ENCODE measurements around the gene ULK1. TPM values are rescaled to one million over a fixed set of nuclear protein-coding genes. Genes with fewer than 3 reads are reported as not detected.

ULK1 gene
- polyA plus RNA-seq, 1 donor = 30.5 TPM

DNA sequence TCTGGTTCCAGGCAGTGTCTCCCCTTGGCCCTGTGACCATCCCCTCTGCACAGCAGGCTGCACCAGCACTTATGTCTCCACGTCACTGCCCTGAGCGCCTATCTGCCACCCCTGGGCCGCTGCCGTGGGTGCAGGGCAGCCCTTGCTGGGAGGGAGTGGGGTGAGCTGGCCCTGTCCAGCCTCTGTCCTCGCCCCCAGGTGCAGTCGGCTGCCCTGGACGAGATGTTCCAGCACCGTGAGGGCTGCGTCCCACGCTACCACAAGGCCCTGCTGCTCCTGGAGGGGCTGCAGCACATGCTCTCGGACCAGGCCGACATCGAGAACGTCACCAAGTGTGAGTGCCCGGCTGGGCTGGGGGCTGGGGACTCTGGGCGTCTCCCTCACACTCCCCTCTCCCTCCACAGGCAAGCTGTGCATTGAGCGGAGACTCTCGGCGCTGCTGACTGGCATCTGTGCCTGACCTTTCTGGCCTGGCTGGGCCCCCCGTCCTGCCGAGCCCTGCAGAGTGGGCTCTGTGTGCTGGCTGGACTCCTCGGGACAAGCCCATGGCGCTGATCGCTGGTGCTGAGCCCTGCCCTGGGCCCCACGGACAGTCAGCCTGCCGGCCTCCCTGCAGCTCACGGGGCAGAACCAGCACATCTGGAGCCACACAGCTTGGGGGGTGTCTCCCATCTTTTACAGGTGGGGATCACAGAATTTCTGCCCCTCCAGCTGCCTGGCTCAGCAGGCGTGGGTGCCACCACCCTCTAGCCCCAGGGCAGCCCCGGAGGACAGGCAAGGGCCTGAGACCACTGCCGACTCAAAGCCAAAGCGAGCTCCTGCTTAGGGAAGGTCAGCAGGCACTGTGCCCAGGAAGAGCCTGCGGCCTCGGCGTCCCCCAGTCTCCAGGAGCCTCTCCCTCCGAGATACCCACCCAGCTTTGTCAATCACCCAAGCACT is 26.7 kb downstream of the ULK1 start:
- no peak for DNase-seq

DNA sequence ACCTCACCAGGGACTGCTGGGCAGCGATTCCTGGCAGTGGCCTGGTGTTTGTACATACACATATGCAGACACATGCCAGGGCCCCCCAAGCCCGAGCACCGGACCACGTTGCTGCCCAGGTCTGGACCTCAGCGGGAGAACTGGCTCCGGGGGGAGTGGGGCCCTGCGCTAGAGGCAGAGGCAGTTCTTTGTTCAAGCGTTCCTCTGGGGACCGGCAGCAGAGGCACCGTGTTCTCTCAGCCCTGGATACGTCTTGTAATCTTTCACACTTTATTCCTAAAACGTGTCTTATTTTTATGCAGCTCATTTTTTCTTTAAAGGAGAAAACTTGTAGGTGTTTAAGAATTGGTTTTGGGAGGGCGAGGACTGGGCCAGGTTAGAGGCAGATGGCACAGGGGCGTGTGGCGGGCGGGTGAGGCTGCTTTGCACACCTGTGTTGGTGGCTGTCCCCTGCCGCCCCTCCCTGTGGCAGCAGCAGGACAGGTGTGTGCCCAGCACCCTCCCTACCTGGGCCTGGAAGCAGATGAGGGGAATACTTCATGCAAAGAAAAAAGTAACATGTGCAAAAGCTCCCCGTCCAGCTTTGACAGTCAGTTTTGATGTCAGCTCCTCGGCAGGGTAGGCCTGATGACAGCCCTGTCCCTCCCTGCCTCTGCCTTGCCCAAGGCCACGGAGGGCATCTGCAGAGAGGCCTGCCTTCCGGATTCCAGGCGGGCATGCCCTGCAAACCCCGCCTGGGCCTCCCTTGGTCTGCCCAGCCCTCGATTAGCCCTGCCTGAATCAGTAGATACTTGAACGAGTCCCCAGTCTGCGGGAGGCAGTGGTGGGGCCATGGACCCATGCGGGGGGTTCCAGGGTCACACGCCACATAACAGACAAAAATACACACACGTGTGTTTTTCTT is 27.7 kb downstream of the ULK1 start:
- DNase-seq = no peak

DNA sequence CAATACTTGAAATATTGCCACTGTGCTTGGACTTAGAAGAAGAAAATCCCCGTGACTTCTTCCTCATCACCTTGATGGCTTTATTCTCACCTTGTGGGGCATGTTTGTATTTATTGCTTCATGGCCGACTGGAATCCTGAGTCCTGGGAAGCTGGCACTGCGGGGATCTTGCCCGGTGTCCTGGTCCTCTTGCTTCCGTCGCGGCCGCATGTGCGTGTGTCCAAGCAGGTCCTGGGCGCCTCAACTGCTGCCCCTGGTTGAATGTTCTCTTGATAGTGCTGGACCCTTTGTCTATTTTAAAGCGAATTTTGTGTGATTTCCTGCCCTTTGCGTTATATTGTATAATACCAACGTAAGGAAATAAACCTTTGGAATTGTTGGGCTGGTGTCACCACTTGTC is 28.4 kb downstream of the ULK1 start:
- DNase-seq = no peak

DNA sequence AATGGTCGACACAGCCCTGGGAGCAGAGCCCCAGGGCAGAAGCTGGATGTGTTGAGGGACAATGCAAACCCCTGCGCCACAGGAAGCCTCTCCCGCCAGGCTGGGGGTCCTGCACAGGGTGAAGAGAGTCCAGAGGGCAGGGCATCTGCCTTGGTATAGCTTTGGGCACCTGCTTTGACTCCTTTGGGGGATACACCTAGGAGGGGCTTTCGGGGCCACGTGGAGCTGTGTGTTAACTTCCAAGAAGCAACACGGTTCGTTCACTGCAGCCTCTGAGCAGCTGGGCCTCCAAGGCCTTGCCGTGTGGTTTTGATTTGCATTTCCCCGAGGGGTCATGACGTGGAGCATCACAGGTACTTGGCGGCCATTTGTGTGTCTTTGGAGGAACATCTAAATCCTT is 28.8 kb downstream of the ULK1 start:
- no peak for DNase-seq

DNA sequence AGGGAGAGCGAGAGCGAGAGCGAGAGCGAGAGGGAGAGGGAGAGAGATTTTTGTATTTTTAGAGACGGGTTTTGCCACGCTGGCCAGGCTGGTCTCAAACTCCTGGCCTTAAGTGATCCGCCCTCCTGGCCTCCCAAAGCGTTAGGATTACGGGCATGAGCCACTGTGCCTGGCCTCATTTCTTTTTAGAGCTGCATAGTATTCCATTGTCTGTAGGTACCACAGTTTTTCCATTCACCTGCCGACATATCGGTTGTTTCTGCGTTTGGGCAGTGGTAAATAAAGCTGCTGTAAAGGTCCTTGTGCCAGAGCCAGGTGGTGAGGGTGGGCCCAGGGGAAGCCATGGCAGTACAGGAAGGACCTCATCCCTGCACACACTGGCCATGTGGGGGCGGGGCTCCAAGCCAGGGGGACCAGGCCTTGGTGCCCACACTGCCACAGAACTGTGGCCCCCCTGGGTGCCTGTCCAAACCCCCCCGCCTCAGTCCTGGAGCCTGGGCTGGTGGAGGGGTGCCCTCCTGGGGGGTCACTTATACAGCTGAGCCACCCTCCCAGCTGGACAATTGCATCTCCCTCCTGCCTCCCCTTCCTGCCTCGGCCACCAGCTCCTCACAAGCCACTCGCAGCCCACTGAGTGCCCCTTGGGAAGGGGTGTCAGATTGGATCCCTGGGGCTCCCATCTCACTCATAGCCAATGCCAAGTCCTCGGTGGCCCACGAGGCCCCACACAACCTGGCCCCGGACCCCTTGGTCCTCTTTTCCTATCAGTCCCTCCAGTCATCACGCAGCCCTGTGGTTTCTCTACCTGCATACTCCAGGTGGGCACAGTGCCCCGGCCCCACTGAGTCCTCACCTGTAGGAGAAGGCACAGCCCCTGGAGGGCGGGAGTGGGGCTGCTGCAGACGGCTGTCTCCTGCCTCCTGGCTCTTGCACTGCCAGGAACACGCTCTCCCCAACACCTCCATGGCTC is 33.0 kb downstream of the ULK1 start:
- DNase-seq = no peak

DNA sequence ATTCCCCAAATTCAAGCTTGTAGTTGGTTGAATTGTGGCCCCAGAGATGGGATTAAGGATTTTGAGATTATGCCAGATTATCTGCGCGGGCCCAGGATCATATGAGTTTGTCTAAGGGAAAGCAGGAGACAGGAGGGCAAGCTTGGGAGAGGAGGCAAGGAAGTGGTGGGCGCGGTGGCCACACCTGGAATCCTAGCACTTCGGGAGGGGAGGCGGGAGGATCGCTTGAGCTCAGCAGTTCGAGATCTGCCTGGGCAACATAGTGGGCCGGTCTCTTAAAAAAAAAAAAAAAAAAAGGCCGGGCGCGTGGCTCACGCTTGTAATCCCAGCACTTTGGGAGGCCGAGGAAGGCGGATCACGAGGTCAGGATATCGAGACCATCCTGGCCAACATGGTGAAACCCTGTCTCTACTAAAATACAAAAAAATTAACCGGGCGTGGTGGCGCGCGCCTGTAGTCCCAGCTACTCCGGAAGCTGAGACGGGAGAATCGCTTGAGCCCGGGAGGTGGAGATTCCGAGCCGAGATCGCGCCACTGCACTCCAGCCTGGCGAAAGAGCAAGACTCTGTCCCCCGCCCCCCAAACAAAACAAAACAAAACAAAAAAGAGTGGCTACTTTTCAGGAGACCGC is 33.8 kb downstream of the ULK1 start:
- no peak for DNase-seq

DNA sequence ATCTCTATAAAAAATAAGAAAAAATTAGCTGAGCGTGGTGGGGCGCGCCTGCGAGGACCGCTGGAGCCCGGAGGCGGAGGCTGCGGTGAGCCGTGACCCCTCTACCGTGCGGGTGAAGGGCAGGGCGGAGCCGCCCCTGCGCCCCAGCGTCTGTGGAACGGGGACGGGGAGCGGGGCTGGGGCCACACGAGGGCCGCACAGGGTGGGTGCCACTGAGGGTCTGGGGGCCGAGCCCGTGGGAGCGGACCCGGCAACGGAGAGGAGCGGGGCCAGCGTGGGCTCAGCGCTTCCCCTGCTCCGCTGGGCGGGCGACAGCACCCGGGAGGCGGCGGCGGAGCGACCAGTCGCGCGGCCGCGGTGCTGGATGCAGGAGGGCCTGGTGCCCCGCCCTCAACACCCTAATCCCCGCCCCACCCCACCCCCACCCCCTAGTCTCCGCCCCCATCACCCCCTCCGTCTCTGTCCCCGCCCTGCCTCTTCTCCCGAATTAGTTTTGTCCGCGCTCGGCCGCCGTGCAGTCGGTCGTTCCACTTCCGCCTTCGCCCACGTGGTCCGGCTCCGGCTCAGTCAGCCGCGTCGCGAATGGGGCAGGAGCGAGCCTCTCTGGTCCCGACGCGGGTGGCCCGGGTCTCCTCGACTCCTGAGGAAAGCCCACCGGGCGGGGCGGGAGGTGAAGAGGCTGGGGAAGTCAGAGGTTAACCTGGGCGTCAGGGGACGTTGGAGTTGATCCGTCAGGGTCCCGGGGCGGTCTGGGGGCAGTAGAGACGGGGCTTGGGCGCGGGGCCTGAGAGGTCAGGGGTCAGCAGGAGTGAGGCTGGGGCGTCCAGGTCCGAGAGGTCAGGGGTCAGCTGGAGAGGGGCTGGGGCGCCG is 34.5 kb downstream of the ULK1 start, which contains the start of gene PUS1:
Gene PUS1 (plus strand): TSS at position 566 of the 870 bp plus-strand sequence. CDS start 447 bp downstream, outside the sequence.
- peak; percentile 94 for DNase-seq

DNA sequence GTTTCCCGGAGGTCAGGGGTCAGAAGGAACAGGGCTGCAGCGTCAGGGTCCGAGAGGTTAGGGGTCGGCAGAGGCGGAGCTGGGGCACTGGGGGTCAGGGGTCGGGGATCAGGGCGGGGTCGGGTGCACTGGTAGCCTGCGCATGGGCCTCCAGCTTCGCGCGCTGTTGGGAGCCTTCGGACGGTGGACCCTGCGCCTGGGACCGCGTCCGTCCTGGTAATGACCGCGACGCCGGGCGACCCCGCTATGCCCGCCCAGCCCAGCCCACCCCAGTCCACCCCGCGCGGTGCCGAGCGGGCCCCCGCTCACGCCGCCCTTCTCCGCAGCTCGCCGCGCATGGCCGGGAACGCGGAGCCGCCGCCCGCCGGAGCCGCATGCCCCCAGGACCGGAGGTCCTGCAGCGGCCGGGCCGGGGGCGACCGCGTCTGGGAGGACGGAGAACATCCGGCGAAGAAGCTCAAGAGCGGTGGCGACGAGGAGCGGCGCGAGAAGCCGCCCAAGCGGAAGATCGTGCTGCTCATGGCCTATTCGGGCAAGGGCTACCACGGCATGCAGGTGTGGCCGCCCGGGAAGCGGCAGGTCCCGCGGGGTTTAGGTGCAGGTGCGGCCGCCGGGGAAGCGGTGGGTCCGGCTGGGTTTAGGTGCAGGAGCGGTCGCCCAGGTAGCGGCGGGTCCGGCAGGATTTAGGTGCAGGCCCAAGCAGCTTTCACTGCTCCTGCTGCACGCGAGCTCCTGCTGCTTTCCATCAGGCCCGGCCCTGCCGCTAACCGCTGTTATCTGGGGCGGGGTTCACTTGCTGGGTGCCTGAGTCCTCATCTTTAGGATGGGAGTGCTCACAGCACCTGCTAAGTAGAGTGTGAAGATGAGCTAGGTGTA is 35.4 kb downstream of the ULK1 start:
- DNase-seq = no peak

DNA sequence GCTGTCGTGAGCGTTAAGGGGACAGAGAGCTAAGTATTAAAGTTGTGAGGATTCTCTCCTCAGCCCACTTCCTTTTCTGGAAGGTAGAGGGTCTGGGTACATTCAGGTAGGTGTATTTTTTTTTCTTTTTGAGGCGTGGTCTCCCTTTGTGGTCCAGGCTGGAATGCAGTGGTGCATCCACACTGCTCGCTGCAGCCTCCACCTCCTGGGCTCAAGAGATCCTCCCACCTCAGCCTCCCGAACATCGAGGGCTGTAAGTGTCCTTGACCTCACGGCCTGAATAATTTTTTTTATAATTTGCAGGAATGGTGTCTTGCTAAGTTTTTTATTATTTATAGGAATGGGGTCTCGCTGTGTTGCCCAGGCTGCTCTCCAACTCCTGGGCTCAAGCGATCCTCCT is 36.1 kb downstream of the ULK1 start:
- DNase-seq = no peak

DNA sequence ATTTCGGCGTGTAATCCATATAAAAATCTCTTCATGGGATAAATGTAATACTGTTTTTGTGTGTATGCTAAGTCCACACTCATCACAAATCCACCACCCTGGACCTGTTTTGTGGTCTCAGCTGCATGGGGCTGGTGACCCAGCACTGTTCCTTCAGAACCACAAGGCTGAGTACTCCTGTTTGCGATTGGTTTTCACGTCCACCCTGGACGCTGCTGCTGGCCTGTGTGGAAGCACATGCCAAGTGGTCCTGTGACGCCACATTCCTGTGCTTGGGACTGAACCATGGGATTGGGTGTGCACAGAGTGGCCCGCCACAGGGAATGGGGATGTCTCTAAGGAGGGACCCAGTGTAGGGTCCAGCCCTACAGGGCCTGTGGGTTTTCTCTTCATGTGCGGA is 39.0 kb downstream of the ULK1 start:
- no peak for DNase-seq

DNA sequence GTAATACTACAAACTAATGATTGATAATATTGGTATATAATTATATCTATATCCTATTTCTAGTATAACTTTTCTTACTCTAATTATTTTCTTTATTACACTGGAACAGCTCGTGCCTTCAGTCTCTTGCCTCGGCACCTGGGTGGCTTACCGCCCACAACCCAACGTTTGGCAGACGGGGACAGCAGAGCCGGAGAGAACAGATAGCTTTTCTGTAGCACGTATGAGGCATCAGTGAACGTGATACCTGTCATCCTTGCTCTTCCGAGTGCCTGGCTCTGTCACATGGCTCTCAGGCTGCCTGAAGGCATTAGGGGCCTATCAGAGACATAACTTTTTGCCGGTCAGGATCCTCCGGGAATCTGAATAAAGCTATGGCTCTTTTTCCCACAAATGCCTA is 40.1 kb downstream of the ULK1 start:
- DNase-seq = no peak

DNA sequence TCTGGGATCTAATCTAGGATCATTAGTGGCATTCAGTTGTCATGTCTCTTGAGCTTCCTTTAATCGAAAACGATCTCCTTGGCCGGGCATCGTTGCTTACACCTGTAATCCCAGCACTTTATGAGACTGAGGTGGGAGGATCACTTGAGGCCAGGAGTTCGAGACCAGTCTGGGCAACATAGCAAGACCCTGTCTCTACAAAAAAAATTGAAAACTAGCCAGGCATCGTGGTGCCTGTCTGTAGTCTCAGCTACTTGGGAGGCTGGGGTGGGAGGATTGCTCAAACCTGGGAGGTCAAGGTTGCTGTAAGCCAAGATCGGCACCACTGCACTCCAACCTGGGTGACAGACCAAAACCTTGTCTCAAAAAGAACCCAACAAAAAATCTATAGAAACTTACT is 43.7 kb downstream of the ULK1 start:
- no peak for DNase-seq

DNA sequence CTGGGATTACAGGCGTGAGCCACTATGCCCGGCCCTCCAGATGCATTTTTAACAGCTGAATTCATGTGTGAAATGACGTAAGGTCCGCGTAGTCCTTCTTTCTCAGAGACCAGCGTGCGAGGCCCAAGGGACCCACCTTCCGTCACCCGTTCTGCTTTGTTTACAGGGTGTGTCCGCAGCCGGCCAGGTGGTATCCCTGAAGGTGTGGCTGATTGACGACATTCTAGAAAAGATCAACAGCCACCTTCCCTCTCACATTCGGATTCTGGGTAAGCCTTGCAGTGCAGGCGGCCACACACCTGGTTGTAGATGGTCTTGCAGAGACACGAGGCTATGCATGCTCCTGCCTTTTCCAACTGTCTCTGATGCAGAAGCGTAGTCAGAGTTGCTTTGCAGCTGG is 44.6 kb downstream of the ULK1 start:
- no peak for DNase-seq

DNA sequence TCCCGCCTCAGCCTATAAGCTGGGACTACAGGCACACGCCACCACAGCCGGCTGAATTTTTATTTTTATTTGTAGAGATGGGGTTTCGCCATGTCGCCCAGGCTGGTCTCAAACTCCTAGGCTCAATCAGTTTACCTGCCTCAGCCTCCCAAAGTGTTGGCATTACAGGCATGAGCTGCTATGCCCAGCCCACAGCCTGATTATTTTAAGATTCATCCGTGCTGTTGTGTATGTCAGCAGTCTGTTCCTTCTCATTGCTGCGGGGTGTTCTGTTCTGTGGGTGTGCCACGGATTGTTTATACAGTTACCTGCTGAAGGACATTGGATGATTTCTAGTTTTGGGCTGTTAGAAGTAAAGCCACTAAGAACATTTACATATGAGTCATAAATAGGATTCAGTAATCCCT is 45.7 kb downstream of the ULK1 start:
- DNase-seq = no peak

DNA sequence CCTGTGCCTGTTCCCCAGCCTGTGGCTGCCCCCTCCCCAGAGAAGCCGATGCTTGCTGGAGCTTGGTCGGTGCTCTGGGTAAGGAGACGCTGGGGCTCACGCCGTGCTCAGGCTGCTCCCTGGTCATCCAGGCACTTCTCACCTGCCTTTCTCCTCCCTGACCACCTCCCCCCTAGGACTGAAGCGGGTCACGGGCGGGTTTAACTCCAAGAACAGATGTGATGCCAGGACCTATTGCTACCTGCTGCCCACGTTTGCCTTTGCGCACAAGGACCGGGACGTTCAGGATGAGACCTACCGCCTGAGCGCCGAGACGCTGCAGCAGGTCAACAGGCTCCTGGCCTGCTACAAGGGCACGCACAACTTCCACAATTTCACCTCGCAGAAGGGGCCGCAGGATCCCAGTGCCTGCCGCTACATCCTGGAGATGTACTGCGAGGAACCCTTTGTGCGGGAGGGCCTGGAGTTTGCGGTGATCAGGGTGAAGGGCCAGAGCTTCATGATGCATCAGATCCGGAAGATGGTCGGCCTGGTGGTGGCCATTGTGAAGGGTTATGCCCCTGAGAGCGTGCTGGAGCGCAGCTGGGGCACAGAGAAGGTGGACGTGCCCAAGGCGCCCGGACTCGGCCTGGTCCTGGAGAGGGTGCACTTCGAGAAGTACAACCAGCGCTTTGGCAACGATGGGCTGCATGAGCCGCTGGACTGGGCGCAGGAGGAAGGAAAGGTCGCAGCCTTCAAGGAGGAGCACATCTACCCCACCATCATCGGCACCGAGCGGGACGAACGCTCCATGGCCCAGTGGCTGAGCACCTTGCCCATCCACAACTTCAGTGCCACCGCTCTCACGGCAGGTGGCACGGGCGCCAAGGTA is 46.9 kb downstream of the ULK1 start:
- DNase-seq = no peak

DNA sequence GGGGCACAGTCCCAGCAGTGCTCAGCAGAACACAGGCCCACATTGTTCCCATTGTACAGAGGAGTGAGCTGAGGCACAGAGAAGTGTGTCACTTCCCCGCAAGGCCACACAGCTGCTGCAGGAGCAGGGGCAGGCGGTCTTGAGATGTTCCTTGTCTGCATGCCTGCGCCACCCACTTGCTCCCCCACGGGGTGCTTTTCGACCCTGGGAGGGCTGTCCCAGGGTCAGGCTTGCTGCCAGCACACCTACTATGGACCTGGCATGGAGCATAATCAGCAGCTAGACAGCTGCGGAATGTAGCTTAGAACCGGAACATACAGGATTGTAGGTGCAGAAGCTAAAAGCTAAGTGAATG is 47.5 kb downstream of the ULK1 start:
- DNase-seq = no peak

DNA sequence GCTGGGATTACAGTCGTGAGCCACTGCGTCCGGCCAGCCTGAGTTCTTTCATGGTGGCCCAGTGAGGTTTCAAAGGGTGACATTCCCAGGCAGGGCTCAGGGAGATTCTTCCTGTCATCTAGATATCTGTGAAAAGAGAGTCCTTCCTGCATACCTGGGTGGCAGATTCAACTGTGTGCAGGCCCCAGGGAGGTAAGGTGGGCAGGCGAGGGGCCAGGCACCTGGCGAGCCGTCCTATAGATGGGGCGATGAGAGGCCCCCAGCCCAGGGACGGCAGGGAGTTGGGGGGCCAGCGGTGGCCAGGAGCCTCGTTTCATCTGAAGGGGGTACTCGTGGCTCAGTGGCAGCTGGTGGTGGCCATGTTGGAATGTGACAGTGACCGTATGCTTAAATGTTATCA is 48.2 kb downstream of the ULK1 start:
- no peak for DNase-seq

DNA sequence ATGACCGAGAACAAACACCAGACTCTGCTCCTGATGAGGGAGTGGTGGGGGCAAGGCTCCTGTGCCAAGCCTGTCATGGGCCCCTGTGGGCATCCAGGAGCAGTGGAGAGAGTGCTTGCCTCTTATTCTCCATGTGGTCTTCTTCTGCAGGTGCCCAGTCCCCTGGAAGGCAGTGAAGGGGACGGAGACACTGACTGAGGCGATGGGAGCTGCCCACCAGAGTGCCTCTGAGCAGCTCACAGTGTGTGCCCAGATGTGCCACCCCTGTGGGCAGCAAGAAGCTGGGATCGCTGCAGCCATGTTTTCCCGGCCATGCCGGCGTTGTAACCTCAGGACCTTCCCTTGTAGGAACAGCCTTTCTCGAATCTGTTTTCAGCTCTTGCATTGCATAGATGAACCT is 49.0 kb downstream of the ULK1 start:
- no peak for DNase-seq

DNA sequence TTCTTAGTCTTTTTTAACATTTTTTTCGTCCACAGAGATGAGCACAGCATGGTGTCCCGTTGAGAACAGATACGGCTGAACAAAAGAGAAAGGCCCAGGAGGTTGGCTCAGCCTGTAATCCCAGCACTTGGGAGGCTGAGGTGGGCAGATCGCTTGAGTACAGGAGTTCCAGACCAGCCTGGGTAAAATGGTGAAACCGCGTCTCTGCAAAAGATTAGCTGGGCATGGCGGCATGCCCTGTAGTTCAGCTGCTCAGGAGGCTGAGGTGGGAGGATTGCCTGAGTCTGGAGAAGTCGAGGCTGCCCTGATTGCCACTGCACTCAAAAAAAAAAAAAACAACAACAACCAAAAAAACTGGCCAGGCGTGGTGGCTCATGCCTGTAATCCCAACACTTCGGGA is 49.5 kb downstream of the ULK1 start:
- DNase-seq = no peak

Data from hindlimb muscle (tissue), 1 donor.